Heart left ventricle (tissue), 13 donors: ENCODE results near the gene CACNA2D3.

Experiments used
- POLR2A ChIP-seq, 2 donors: fragments of 450-650 bp; IDR thresholded peaks; one replicate each; pipeline ENCODE4 v1.6.1; 2017; ENCODE audit warnings: antibody characterized with exemption in 2 of 2, mild to moderate bottlenecking in 2 of 2, moderate library complexity in 2 of 2
- TF ChIP-seq, protein P1 (sequence below), 12 donors: fragments of 200-600 bp; sonication (generic) in 4 of 12; IDR thresholded peaks; one replicate each; pipeline versions ENCODE4 v1.5.0 to v1.8.0; 2018 to 2022; ENCODE audit warnings: antibody characterized with exemption in 12 of 12, mild to moderate bottlenecking in 5 of 12
- donor health status: ischemic (EF 13 %, LVEDD 7.1; RV severe dilation, severe dysfunction).
- donor health status: DM: no; HTN: yes; CAD: no.
- donor health status: DM: no; HTN: no; CAD: no.
- donor health status: ischemic (EF 25% LVEDD 6.9; RV normal size, moderate dysfunction).
- donor health status: ischemic (EF 25% LVEDD 5.7; RV mildly dilated, moderate dysfunction).
- donor health status: ischemic (EF 35%, LVEDD 5.7; RV mildly dilated, moderate dysfunction).
- donor health status: nonischemic (EF 11% LVEDD 7.7; RV severe dilation, severe dysfunction).
- donor health status: DM: yes; HTN: yes; CAD: no.
- donor health status: PGD.
- donor health status: ischemic (EF 29% LVEDD 5.4; RV normal size, mild dysfunction).
- donor health status: nonischemic (EF 23%, LVEDD 6.1; RV moderate dilation, normal function).

DNA sequence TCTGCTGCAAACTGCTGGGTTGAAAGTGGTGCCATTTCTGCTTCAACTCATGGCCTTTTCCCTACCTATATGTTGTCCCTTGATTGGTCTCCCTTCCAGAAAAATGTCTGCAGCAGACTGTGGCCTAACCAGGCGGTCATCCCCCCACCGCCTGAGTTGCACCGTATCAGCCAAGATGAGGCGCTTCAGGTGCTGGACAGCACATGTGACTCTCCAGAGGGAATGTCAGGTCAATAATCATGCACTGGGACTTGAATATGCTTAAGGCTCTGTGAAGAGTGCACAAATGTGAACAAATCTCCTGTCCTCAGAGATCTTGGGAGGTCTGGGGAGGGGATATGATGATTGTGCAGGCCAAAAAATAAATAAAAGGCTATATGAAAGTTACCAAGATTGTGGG lies 773.3 kb downstream of the CACNA2D3 start:
- TF ChIP-seq, protein P1, sequence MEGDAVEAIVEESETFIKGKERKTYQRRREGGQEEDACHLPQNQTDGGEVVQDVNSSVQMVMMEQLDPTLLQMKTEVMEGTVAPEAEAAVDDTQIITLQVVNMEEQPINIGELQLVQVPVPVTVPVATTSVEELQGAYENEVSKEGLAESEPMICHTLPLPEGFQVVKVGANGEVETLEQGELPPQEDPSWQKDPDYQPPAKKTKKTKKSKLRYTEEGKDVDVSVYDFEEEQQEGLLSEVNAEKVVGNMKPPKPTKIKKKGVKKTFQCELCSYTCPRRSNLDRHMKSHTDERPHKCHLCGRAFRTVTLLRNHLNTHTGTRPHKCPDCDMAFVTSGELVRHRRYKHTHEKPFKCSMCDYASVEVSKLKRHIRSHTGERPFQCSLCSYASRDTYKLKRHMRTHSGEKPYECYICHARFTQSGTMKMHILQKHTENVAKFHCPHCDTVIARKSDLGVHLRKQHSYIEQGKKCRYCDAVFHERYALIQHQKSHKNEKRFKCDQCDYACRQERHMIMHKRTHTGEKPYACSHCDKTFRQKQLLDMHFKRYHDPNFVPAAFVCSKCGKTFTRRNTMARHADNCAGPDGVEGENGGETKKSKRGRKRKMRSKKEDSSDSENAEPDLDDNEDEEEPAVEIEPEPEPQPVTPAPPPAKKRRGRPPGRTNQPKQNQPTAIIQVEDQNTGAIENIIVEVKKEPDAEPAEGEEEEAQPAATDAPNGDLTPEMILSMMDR (IDR thresholded peaks at IDR 0.05) = no peak
- no peak for TF ChIP-seq POLR2A (IDR thresholded peaks at IDR 0.05)
